ENCODE results near the gene RAG1.

GRCh38 chr11:36567694-36568093 lies at the start of gene RAG1:
- TF ChIP-seq EZH2 (IDR thresholded peaks at IDR 0.05; ENCODE audit: insufficient read depth, poor library complexity, severe bottlenecking) (no peak), EZH2phosphoT487 (IDR thresholded peaks at IDR 0.05; ENCODE audit: insufficient read depth, low read depth) (no peak)

Data from GM23248 (cell line).